K562 (cell line): ENCODE data around the gene PBX1. TPM values are rescaled to one million over a fixed set of nuclear protein-coding genes. Genes with fewer than 3 reads are reported as not detected.
A peak's percentile ranks its signal among the peaks of the same experiment; 100 is the strongest.

Source experiments
- ATAC-seq: fragments of 200-7000 bp; cut with Tn5 transposase; 3 replicates; pipeline ENCODE4 v1.9.1; 2020; ENCODE audit warnings: moderate library complexity
- BruUV-seq: library from RNA; stranded (reverse); fragments of 400-500 nt; replicated peaks from 2 replicates; lab custom pipeline; 2021; lab: Mats Ljungman, UMichigan
- CTCF ChIA-PET: fragments of 300-600 bp; formaldehyde crosslinking; extraction: SDS; loops from one replicate; lab custom pipeline; 2021; ENCODE audit warnings: low intra/inter-chr PET ratio; lab: Yijun Ruan, JAX
- POLR2A ChIA-PET: fragments of 300-600, 350-650 bp; sonication (Branson Sonifier 250); formaldehyde crosslinking; extraction: SDS; loops from one replicate; lab custom pipeline; 2021; ENCODE audit warnings: antibody characterized with exemption, inconsistent platforms; lab: Yijun Ruan, JAX
- DNase-seq, 4 experiments: peaks; one replicate each; pipeline versions ENCODE4 v3.0.0 to v3.0.0-alpha.2; 2011 to 2018; ENCODE audit warnings: low spot score in 3 of 4, mixed read lengths in 3 of 4; ENCODE audit errors: extremely low read depth in 1 of 4
- FAIRE-seq: peaks from 2 replicates; lab custom pipeline; 2011; peaks lifted over from hg19 to GRCh38; lab: Jason Lieb, UNC
- H2AFZ ChIP-seq: 2 replicates; pipeline ENCODE4 v1.6.0; 2011; ENCODE audit warnings: low read depth, low read length, control low read depth, inconsistent platforms
- H3K27ac ChIP-seq: fragments of 200-600 bp; 3 replicates; pipeline ENCODE4 v1.8.0; 2011; ENCODE audit warnings: low read depth, mild to moderate bottlenecking, control low read depth, inconsistent platforms, low read length, moderate library complexity, mixed read lengths; ENCODE audit errors: extremely low read depth
- H3K27me3 ChIP-seq, 2 experiments: fragments of 300-600 bp in 1 of 2; 2 replicates in 1 of 2; 3 replicates in 1 of 2; pipeline versions ENCODE4 v1.6.0 to v1.8.0; 2011; ENCODE audit warnings: inconsistent platforms in 2 of 2, low read length in 2 of 2, mild to moderate bottlenecking in 1 of 2, mixed read lengths in 1 of 2, moderate library complexity in 1 of 2; ENCODE audit not compliant: control insufficient read depth in 2 of 2, insufficient read depth in 2 of 2
- H3K36me3 ChIP-seq: fragments of 300-600 bp; 3 replicates; pipeline ENCODE4 v1.8.0; 2011; ENCODE audit warnings: mild to moderate bottlenecking, low read length, inconsistent platforms; ENCODE audit not compliant: control insufficient read depth, insufficient read depth
- H3K4me1 ChIP-seq, 2 experiments: fragments of 200-600 bp in 1 of 2; replicated peaks in 1 of 2; 2 replicates in 1 of 2; 3 replicates in 1 of 2; pipeline versions ENCODE4 v1.5.1 to v1.8.0; 2011; ENCODE audit warnings: inconsistent platforms in 2 of 2, low read length in 2 of 2, mild to moderate bottlenecking in 1 of 2, mixed read lengths in 1 of 2, moderate library complexity in 1 of 2; ENCODE audit not compliant: control insufficient read depth in 2 of 2, insufficient read depth in 2 of 2
- H3K4me2 ChIP-seq: 2 replicates; pipeline ENCODE4 v1.6.1; 2011; ENCODE audit warnings: low read length, control low read depth, inconsistent platforms, mixed read lengths; ENCODE audit not compliant: insufficient read depth
- H3K4me3 ChIP-seq: fragments of 200-600 bp; sonication (generic), shearing (Covaris generic); 2 replicates; pipeline ENCODE4 v1.5.1; 2016; ENCODE audit warnings: control low read depth, inconsistent platforms
- H3K79me2 ChIP-seq: fragments of 200-600 bp; 3 replicates; pipeline ENCODE4 v1.8.0; 2011; ENCODE audit warnings: low read length, inconsistent platforms; ENCODE audit not compliant: control insufficient read depth, insufficient read depth
- H3K9ac ChIP-seq, 2 experiments: 2 replicates each; pipeline versions ENCODE4 v1.6.0 to v1.6.1; 2011; ENCODE audit warnings: low read depth in 2 of 2, low read length in 2 of 2, control low read depth in 1 of 2, inconsistent platforms in 1 of 2, mild to moderate bottlenecking in 1 of 2, mixed read lengths in 1 of 2; ENCODE audit not compliant: insufficient read depth in 1 of 2
- H3K9me1 ChIP-seq: one replicate; pipeline ENCODE4 v1.6.0; 2011; ENCODE audit warnings: inconsistent platforms, mild to moderate bottlenecking, low read length, moderate library complexity; ENCODE audit not compliant: control insufficient read depth, insufficient read depth
- H3K9me3 ChIP-seq: replicated peaks from 2 replicates; pipeline ENCODE4 v1.5.1; 2011; ENCODE audit warnings: low read depth, low read length, inconsistent platforms; ENCODE audit not compliant: control insufficient read depth, insufficient read depth
- H4K20me1 ChIP-seq: replicated peaks from 2 replicates; pipeline ENCODE4 v1.6.1; 2011; ENCODE audit warnings: low read length, inconsistent platforms, mixed read lengths; ENCODE audit not compliant: control insufficient read depth, insufficient read depth
- CBFB ChIP-seq: sonication (generic); formaldehyde crosslinking; IDR thresholded peaks from 2 replicates; pipeline ENCODE4 v1.4.0; 2020; ENCODE audit warnings: mild to moderate bottlenecking, missing genetic modification reagents
- CBX3 ChIP-seq, 2 experiments: IDR thresholded peaks; 1 replicate in 1 of 2; 2 replicates in 1 of 2; pipeline ENCODE4 v1.6.1; 2012; ENCODE audit warnings: inconsistent platforms in 2 of 2, low read length in 2 of 2, borderline replicate concordance in 1 of 2, control low read depth in 1 of 2
- MAZ ChIP-seq, 2 experiments: fragments of 450-650 bp in 1 of 2; sonication (generic) in 1 of 2; formaldehyde crosslinking; IDR thresholded peaks in 1 of 2; conservative IDR thresholded peaks in 1 of 2; 2 replicates each; pipeline versions ENCODE4 v1.4.0 to v1.5.0; 2020; ENCODE audit warnings: mild to moderate bottlenecking in 1 of 2, missing genetic modification reagents in 1 of 2
- MTA1 ChIP-seq: fragments of 450-650 bp; IDR thresholded peaks from 2 replicates; pipeline ENCODE4 v1.6.1; 2017; ENCODE audit warnings: borderline replicate concordance
- NBN ChIP-seq: fragments of 450-650 bp; IDR thresholded peaks from 2 replicates; pipeline ENCODE4 v1.6.1; 2016; ENCODE audit warnings: low read depth, mild to moderate bottlenecking
- POLR2A ChIP-seq: fragments of 450-650 bp; conservative IDR thresholded peaks from 2 replicates; pipeline ENCODE4 v1.6.1; 2016
- PRMT5 ChIP-seq: sonication (generic); formaldehyde crosslinking; IDR thresholded peaks from 2 replicates; pipeline ENCODE4 v1.5.0; 2020; ENCODE audit warnings: missing genetic modification reagents
- ZNF263 ChIP-seq: sonication (generic); formaldehyde crosslinking; IDR thresholded peaks from 2 replicates; pipeline ENCODE4 v1.8.0; 2022; ENCODE audit warnings: mild to moderate bottlenecking, missing genetic modification reagents, borderline replicate concordance
- ZSCAN29 ChIP-seq: fragments of 450-650 bp; IDR thresholded peaks from 2 replicates; pipeline ENCODE4 v1.6.1; 2017
- WGBS: fragments of 100-300 bp; shearing (Covaris generic); methylation state at CpG from one replicate; pipeline ENCODE4 v1.1.6; 2016; ENCODE audit warnings: low coverage, mixed read lengths; ENCODE audit not compliant: insufficient coverage; ENCODE audit errors: missing lambda C conversion rate; 5-methylcytosine and 5-hydroxymethylcytosine counted together
- in situ Hi-C: fragments of 300-500 bp; cut with MboI; formaldehyde crosslinking; loops from 4 replicates; pipeline ENCODE4 v1.15.0; 2018; ENCODE audit warnings: inconsistent platforms, mixed read lengths
- intact Hi-C: fragments of 100-400 bp; cut with micrococcal nuclease; formaldehyde crosslinking; loops from 2 replicates; pipeline ENCODE4 v1.14.2; 2022
- polyA plus RNA-seq, 8 experiments: library from polyadenylated mRNA; depleted of rRNA in 4 of 8; stranded (reverse) in 5 of 8; unstranded in 3 of 8; fragments of >200 nt; fragmentation: Nextera tagmentation in 2 of 8; fragmentation: Illumina TruSeq in 1 of 8; extraction: Ambion mirVana in 2 of 8; extraction: Trizol in 1 of 8; gene quantifications; 2 replicates each; pipeline versions ENCODE4 v1.2.1 to v1.2.3, GENCODE V29; 2011 to 2014; ENCODE audit warnings: inconsistent platforms in 1 of 8, missing spikeins in 1 of 8
- total RNA-seq, 7 experiments: library from RNA; depleted of rRNA in 6 of 7; stranded (reverse); fragments of >200 nt in 6 of 7; fragmentation: Illumina TruSeq in 2 of 7; extraction: Trizol in 2 of 7; gene quantifications; 2 replicates each; pipeline versions ENCODE4 v1.2.1 to v1.2.3, GENCODE V29; 2011 to 2021; ENCODE audit warnings: low replicate concordance in 1 of 7
- TF ChIP-seq, protein P1 (sequence below): conservative IDR thresholded peaks from 2 replicates; pipeline ENCODE4 v1.6.1; 2011; ENCODE audit warnings: low read depth, mild to moderate bottlenecking, low read length; ENCODE audit not compliant: control insufficient read depth
- TF ChIP-seq, protein P2 (sequence below): IDR thresholded peaks from 2 replicates; pipeline ENCODE4 v1.6.1; 2011; ENCODE audit warnings: borderline replicate concordance, low read depth, mild to moderate bottlenecking, moderate library complexity, low read length; ENCODE audit not compliant: insufficient read depth, poor library complexity, severe bottlenecking
- TF ChIP-seq, protein P3 (sequence below): fragments of 450-650 bp; formaldehyde crosslinking; IDR thresholded peaks from 2 replicates; pipeline ENCODE4 v1.4.0; 2020; ENCODE audit warnings: mild to moderate bottlenecking

PBX1 gene
- total and polyA plus RNA-seq, 9 of the 15 experiments (the other 6 are each of a cell fraction or from before 2014, with no cell fraction given): 0.03 to 0.62 (median 0.17) TPM

DNA sequence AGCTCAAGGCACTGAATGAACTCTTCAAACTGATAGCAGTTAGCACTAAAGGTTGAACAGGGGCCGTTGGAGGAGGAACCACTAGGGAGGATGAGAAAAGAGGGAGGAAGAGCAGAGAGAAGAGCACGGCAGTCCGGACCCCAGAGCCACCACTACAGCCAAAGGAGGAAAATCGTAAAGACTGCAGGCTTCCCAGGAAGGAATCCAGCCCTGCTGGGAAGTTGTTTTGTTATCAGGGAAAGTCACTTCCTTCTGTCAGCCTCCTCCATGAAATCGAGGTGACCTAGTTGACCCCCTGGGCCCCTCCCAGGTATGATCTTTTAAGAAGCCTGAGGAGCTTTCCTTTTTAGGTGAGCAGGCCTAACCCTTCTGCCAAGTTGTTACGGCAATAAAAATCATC is 88.2 kb downstream of the PBX1 start (continued):
- TF ChIP-seq, protein P1, sequence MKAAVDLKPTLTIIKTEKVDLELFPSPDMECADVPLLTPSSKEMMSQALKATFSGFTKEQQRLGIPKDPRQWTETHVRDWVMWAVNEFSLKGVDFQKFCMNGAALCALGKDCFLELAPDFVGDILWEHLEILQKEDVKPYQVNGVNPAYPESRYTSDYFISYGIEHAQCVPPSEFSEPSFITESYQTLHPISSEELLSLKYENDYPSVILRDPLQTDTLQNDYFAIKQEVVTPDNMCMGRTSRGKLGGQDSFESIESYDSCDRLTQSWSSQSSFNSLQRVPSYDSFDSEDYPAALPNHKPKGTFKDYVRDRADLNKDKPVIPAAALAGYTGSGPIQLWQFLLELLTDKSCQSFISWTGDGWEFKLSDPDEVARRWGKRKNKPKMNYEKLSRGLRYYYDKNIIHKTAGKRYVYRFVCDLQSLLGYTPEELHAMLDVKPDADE: no peak
- TF ChIP-seq ZNF263 (CRISPR knock-in tag): peak; percentile 39; the same call in 1 of the 2 replicates

DNA sequence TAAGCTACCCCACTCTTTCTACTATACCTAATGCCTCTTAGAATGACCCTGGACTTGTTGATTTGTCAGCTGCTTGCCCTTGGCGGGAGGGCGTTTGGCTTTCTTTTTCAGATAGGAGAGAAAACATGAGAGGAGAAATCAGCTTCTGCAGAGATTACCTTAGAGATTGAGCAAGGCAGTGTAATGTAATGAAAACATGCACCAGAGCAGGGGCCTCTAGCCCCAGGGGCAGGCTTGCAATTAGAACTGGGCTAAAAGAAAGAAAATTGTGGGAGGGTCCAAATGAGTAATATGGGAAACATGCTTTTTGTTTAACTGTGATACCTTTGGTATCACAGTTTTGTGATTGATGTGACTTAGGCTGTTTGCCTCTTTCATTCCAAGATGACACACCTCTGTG is 89.7 kb downstream of the PBX1 start:
- Histone ChIP-seq H3K79me2 (no peaks in the 10 kb centered on the region), H3K9ac (no peak overlapping the region), H3K4me1 (no peaks in the 10 kb centered on the region; a peak in 1 of 5 replicates), H3K27me3 (peaks cover 13 to 21% of the 10 kb centered on the region in 2 experiments; a peak in 4 of 5 replicates), H3K9me1 (no peaks in the 10 kb centered on the region), H3K9me3 (no peaks in the 10 kb centered on the region), H3K27ac (no peak overlapping the region), H3K36me3 (no peaks in the 10 kb centered on the region), H4K20me1 (no peaks in the 10 kb centered on the region; the same call in 1 of the 2 replicates), H3K4me2 (no peak overlapping the region), H2AFZ (no peak overlapping the region), H3K4me3 (no peak overlapping the region)
- FAIRE-seq: no peak
- no peak for DNase-seq
- POLR2A ChIA-PET: no interaction called here
- intact Hi-C loops (no loop called here), in situ Hi-C loops (no loop called here)
- BruUV-seq: no TSS peak
- CTCF ChIA-PET: no interaction called here
- 2% methylated on average over 2 of the region's 2 CpGs for WGBS
- no peak for ATAC-seq
- TF ChIP-seq CBX3 (IDR thresholded peaks at IDR 0.05; ENCODE audit: borderline replicate concordance in 1 of 2, low read length in 2 of 2) (no peak), NBN (no peak), POLR2A (no peak), ZSCAN29 (no peak), CBFB (CRISPR knock-in tag) (no peak), MAZ (CRISPR knock-in tag; conservative IDR thresholded peaks at IDR 0.05 in 1 of 2, IDR thresholded peaks at IDR 0.05 in 1 of 2) (no peak), PRMT5 (no peak), MTA1 (no peak)
- TF ChIP-seq, protein P2, sequence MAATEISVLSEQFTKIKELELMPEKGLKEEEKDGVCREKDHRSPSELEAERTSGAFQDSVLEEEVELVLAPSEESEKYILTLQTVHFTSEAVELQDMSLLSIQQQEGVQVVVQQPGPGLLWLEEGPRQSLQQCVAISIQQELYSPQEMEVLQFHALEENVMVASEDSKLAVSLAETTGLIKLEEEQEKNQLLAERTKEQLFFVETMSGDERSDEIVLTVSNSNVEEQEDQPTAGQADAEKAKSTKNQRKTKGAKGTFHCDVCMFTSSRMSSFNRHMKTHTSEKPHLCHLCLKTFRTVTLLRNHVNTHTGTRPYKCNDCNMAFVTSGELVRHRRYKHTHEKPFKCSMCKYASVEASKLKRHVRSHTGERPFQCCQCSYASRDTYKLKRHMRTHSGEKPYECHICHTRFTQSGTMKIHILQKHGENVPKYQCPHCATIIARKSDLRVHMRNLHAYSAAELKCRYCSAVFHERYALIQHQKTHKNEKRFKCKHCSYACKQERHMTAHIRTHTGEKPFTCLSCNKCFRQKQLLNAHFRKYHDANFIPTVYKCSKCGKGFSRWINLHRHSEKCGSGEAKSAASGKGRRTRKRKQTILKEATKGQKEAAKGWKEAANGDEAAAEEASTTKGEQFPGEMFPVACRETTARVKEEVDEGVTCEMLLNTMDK: no peak
- TF ChIP-seq, protein P3, sequence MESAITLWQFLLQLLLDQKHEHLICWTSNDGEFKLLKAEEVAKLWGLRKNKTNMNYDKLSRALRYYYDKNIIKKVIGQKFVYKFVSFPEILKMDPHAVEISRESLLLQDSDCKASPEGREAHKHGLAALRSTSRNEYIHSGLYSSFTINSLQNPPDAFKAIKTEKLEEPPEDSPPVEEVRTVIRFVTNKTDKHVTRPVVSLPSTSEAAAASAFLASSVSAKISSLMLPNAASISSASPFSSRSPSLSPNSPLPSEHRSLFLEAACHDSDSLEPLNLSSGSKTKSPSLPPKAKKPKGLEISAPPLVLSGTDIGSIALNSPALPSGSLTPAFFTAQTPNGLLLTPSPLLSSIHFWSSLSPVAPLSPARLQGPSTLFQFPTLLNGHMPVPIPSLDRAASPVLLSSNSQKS: no peak
